GM21447 (cell line): ENCODE data around the gene POLR3K.

Experiments
- ATAC-seq: cut with Tn5 transposase; IDR thresholded peaks from one replicate; pipeline ENCODE4 v1.9.1; 2021; ENCODE audit not compliant: unreplicated experiment

Gene POLR3K

GRCh38 chr16:66309-67182, 13.1 kb upstream of the POLR3K start:
- no peak for ATAC-seq

GRCh38 chr16:65745-66144, 12.3 kb upstream of the POLR3K start:
- no peak for ATAC-seq

- no peak for ATAC-seq
These were observed 11.5 kb upstream of the POLR3K start for GRCh38 chr16:64914-65255.

GRCh38 chr16:63998-64913, 10.8 kb upstream of the POLR3K start:
- ATAC-seq, result no peak

- ATAC-seq, result no peak
These were observed 10.1 kb upstream of the POLR3K start for GRCh38 chr16:63466-63865.

GRCh38 chr16:62968-63391, 9.6 kb upstream of the POLR3K start:
- no peak for ATAC-seq

- no peak for ATAC-seq
These were observed 9.0 kb upstream of the POLR3K start for GRCh38 chr16:62283-62967.

- no peak for ATAC-seq
These were observed 8.5 kb upstream of the POLR3K start for GRCh38 chr16:61879-62281.

GRCh38 chr16:60929-61878, 7.8 kb upstream of the POLR3K start:
- no peak for ATAC-seq

GRCh38 chr16:60166-60565, 6.8 kb upstream of the POLR3K start:
- ATAC-seq, result no peak

- no peak for ATAC-seq
These were observed 6.1 kb upstream of the POLR3K start for GRCh38 chr16:59440-60059.

- no peak for ATAC-seq
These were observed 5.4 kb upstream of the POLR3K start for GRCh38 chr16:58491-59439.

GRCh38 chr16:57711-58110, 4.3 kb upstream of the POLR3K start:
- no peak for ATAC-seq

GRCh38 chr16:56231-56927, 3.0 kb upstream of the POLR3K start:
- no peak for ATAC-seq

- ATAC-seq, result no peak
These were observed 2.2 kb upstream of the POLR3K start for GRCh38 chr16:55571-56136.

- no peak for ATAC-seq
These were observed 801 bp upstream of the POLR3K start for GRCh38 chr16:54237-54581.

- ATAC-seq, result no peak
These were observed 2.4 kb downstream of the POLR3K start for GRCh38 chr16:50769-51591.
